Panc1 (cell line): ENCODE measurements around the gene KRT78. TPM values are rescaled to one million over a fixed set of nuclear protein-coding genes. Genes with fewer than 3 reads are reported as not detected.

Source experiments
- ATAC-seq: fragments of 200-7000 bp; cut with Tn5 transposase; 2 replicates; pipeline ENCODE4 v1.9.1; 2020; ENCODE audit warnings: mild to moderate bottlenecking, moderate library complexity
- BruUV-seq: library from RNA; stranded (reverse); fragments of 400-500 nt; replicated peaks from 2 replicates; lab custom pipeline; 2021; lab: Mats Ljungman, UMichigan
- CTCF ChIA-PET: fragments of 300-600 bp; sonication (Branson Sonifier 250); formaldehyde crosslinking; loops from one replicate; lab custom pipeline; 2022; ENCODE audit warnings: antibody characterized with exemption; lab: Charles Lee
- POLR2A ChIA-PET: fragments of 300-600 bp; sonication (Branson Sonifier 250); formaldehyde crosslinking; loops from one replicate; lab custom pipeline; 2022; ENCODE audit warnings: antibody characterized with exemption; lab: Charles Lee
- DNase-seq: peaks from one replicate; pipeline ENCODE4 v3.0.0-alpha.2; 2010; ENCODE audit warnings: low read depth, low spot score
- H3K27ac ChIP-seq: 2 replicates; pipeline ENCODE4 v1.5.1; 2011; ENCODE audit warnings: mild to moderate bottlenecking, low read length, inconsistent platforms
- H3K27me3 ChIP-seq: fragments of 200-500 bp; sonication (Bioruptor generic); 2 replicates; pipeline ENCODE4 v1.6.0; 2014; ENCODE audit warnings: low read length, inconsistent platforms; ENCODE audit not compliant: control insufficient read depth, insufficient read depth
- H3K36me3 ChIP-seq: fragments of 200-500 bp; sonication (Bioruptor generic); 2 replicates; pipeline ENCODE4 v1.5.1; 2014; ENCODE audit warnings: inconsistent platforms, mild to moderate bottlenecking, low read length, moderate library complexity; ENCODE audit not compliant: control insufficient read depth, insufficient read depth
- H3K4me1 ChIP-seq: 2 replicates; pipeline ENCODE4 v1.5.1; 2011; ENCODE audit warnings: inconsistent platforms, mild to moderate bottlenecking, low read length, moderate library complexity; ENCODE audit not compliant: control insufficient read depth, insufficient read depth
- H3K4me3 ChIP-seq, 2 experiments: 2 replicates each; pipeline ENCODE4 v1.5.1; 2011 to 2012; ENCODE audit warnings: low read depth in 2 of 2, low read length in 2 of 2, mild to moderate bottlenecking in 2 of 2, inconsistent platforms in 1 of 2, moderate library complexity in 1 of 2
- H3K9me3 ChIP-seq: fragments of 200-500 bp; sonication (Bioruptor generic); 2 replicates; pipeline ENCODE4 v1.5.1; 2014; ENCODE audit warnings: low read depth, mild to moderate bottlenecking, inconsistent platforms, low read length, moderate library complexity; ENCODE audit not compliant: control insufficient read depth, insufficient read depth
- CTCF ChIP-seq: fragments of 450-650 bp; IDR thresholded peaks from 2 replicates; pipeline ENCODE4 v1.5.1; 2017; ENCODE audit warnings: mild to moderate bottlenecking
- POLR2AphosphoS5 ChIP-seq: IDR thresholded peaks from 2 replicates; pipeline ENCODE4 v1.6.1; 2012; ENCODE audit warnings: mild to moderate bottlenecking, low read depth, low read length, moderate library complexity
- REST ChIP-seq, 2 experiments: IDR thresholded peaks; 2 replicates each; pipeline ENCODE4 v1.6.1; 2011 to 2012; ENCODE audit warnings: low read depth in 2 of 2, control low read depth in 1 of 2, low read length in 1 of 2, mild to moderate bottlenecking in 1 of 2, moderate library complexity in 1 of 2; ENCODE audit not compliant: insufficient read depth in 1 of 2
- SIN3A ChIP-seq: IDR thresholded peaks from 2 replicates; pipeline ENCODE4 v1.6.1; 2012; ENCODE audit warnings: low read depth, mild to moderate bottlenecking, low read length, moderate library complexity, borderline replicate concordance; ENCODE audit not compliant: insufficient read depth
- TCF7L2 ChIP-seq: IDR thresholded peaks from 2 replicates; pipeline ENCODE4 v1.6.1; 2011; ENCODE audit warnings: mild to moderate bottlenecking, low read depth, low read length, inconsistent platforms
- in situ Hi-C: cut with HindIII; loops from 2 replicates; pipeline ENCODE4 v1.10.0; 2016; ENCODE audit warnings: low sequenced_read_pairs, low pct_unique_long_range_greater_than_20kb
- intact Hi-C: fragments of 100-400 bp; cut with micrococcal nuclease; formaldehyde crosslinking; loops from one replicate; pipeline ENCODE4 v1.10.0; 2022; ENCODE audit not compliant: unreplicated experiment
- total RNA-seq: library from RNA; stranded (reverse); gene quantifications from one replicate; pipeline ENCODE4 v1.2.1, GENCODE V29; 2021; ENCODE audit not compliant: unreplicated experiment

KRT78 gene
- total RNA-seq, 1 experiment from 2014 or later: not detected

- no peak for TF ChIP-seq POLR2AphosphoS5
- TF ChIP-seq REST (IDR thresholded peaks at IDR 0.05; ENCODE audit: insufficient read depth in 1 of 2, low read depth in 2 of 2, low read length in 1 of 2): no peak
- TF ChIP-seq TCF7L2: no peak
- no peak for TF ChIP-seq CTCF
- no peak for TF ChIP-seq SIN3A
- DNase-seq: no peak
- no peaks in the 10 kb centered on the region for H3K36me3 ChIP-seq
- ChIA-PET POLR2A (no interaction called here), CTCF (no interaction called here)
- H3K27ac ChIP-seq: no peak overlapping the region
- intact Hi-C loops: no loop called here
- H3K4me3 ChIP-seq: no peak overlapping the region
- peaks cover 3% of the 10 kb centered on the region; the same call in 1 of the 2 replicates for H3K4me1 ChIP-seq
- no peak for ATAC-seq
- no TSS peak for BruUV-seq
- no peaks in the 10 kb centered on the region for H3K27me3 ChIP-seq
- in situ Hi-C loops: no loop called here
- H3K9me3 ChIP-seq: no peaks in the 10 kb centered on the region
Observed at GRCh38 chr12:52831251-52831650, 17.5 kb downstream of the KRT78 start.

- no peak overlapping the region for H3K4me3 ChIP-seq
- CTCF ChIA-PET: no interaction called here
- H3K27ac ChIP-seq: no peak overlapping the region
- H3K27me3 ChIP-seq: no peaks in the 10 kb centered on the region
- in situ Hi-C loops: no loop called here
- no peaks in the 10 kb centered on the region for H3K36me3 ChIP-seq
- POLR2A ChIA-PET: no interaction called here
- intact Hi-C loops: no loop called here
- BruUV-seq: no TSS peak
- no peak for TF ChIP-seq CTCF
- no peak for TF ChIP-seq POLR2AphosphoS5
- no peaks in the 10 kb centered on the region for H3K4me1 ChIP-seq
- ATAC-seq (no peak), DNase-seq (no peak)
- no peaks in the 10 kb centered on the region for H3K9me3 ChIP-seq
Observed at GRCh38 chr12:52829986-52830770, 18.6 kb downstream of the KRT78 start.
